HepG2 (cell line): ENCODE measurements around the gene OXGR1. TPM values are rescaled to one million over a fixed set of nuclear protein-coding genes. Genes with fewer than 3 reads are reported as not detected.

Experiments
- ATAC-seq: fragments of 200-7000 bp; cut with Tn5 transposase; 3 replicates; pipeline ENCODE4 v1.9.1; 2020; ENCODE audit warnings: mild to moderate bottlenecking, moderate library complexity
- BruUV-seq: library from RNA; stranded (reverse); fragments of 400-500 nt; replicated peaks from 2 replicates; lab custom pipeline; 2021; lab: Mats Ljungman, UMichigan
- CTCF ChIA-PET: fragments of 300-600 bp; formaldehyde crosslinking; extraction: SDS; loops from one replicate; lab custom pipeline; 2021; ENCODE audit warnings: low total read pairs, inconsistent platforms, low intra/inter-chr PET ratio; lab: Yijun Ruan, JAX
- POLR2A ChIA-PET: fragments of 350-600 bp; sonication (Branson Sonifier 250); formaldehyde crosslinking; loops from one replicate; lab custom pipeline; 2020; ENCODE audit warnings: antibody characterized with exemption, inconsistent platforms; lab: Yijun Ruan, JAX
- DNase-seq: peaks from one replicate; pipeline ENCODE4 v3.0.0-alpha.2; 2015; ENCODE audit warnings: low spot score
- FAIRE-seq: peaks from 3 replicates; lab custom pipeline; 2011; peaks lifted over from hg19 to GRCh38; lab: Jason Lieb, UNC
- H2AFZ ChIP-seq: one replicate; pipeline ENCODE4 v1.6.1; 2011; ENCODE audit warnings: low read length, inconsistent platforms
- H3K27ac ChIP-seq: fragments of 300-600 bp; 3 replicates; pipeline ENCODE4 v1.8.0; 2011; ENCODE audit warnings: mixed run types, mild to moderate bottlenecking, mixed read lengths, low read length, inconsistent platforms; ENCODE audit not compliant: insufficient read depth; ENCODE audit errors: extremely low read length
- H3K27me3 ChIP-seq, 2 experiments: fragments of 200-600 bp in 1 of 2; 2 replicates in 1 of 2; 3 replicates in 1 of 2; pipeline versions ENCODE4 v1.6.0 to v1.8.0; 2011; ENCODE audit warnings: low read length in 2 of 2, mild to moderate bottlenecking in 2 of 2, moderate library complexity in 2 of 2, inconsistent platforms in 1 of 2; ENCODE audit not compliant: insufficient read depth in 2 of 2, control insufficient read depth in 1 of 2
- H3K36me3 ChIP-seq, 2 experiments: fragments of 200-600 bp in 1 of 2; replicated peaks in 1 of 2; 2 replicates in 1 of 2; 3 replicates in 1 of 2; pipeline versions ENCODE4 v1.5.1 to v1.8.0; 2011; ENCODE audit warnings: low read length in 2 of 2, inconsistent platforms in 1 of 2; ENCODE audit not compliant: insufficient read depth in 2 of 2, control insufficient read depth in 1 of 2
- H3K4me1 ChIP-seq: 2 replicates; pipeline ENCODE4 v1.5.1; 2012; ENCODE audit warnings: low read length, inconsistent platforms; ENCODE audit not compliant: insufficient read depth
- H3K4me2 ChIP-seq: 2 replicates; pipeline ENCODE4 v1.6.0; 2011; ENCODE audit warnings: low read depth, low read length, inconsistent platforms
- H3K4me3 ChIP-seq, 3 experiments: fragments of 200-600 bp in 1 of 3; sonication (generic), shearing (Covaris generic) in 1 of 3; replicated peaks in 1 of 3; 2 replicates each; pipeline ENCODE4 v1.5.1; 2011 to 2016; ENCODE audit warnings: low read length in 3 of 3, inconsistent platforms in 2 of 3, low read depth in 2 of 3, mild to moderate bottlenecking in 2 of 3, control low read depth in 1 of 3, mixed read lengths in 1 of 3; ENCODE audit not compliant: insufficient read depth in 1 of 3
- H3K79me2 ChIP-seq: one replicate; pipeline ENCODE4 v1.6.1; 2011; ENCODE audit warnings: low read length, inconsistent platforms; ENCODE audit not compliant: insufficient read depth
- H3K9ac ChIP-seq: 2 replicates; pipeline ENCODE4 v1.6.0; 2011; ENCODE audit warnings: mild to moderate bottlenecking, low read depth, low read length, inconsistent platforms; ENCODE audit not compliant: insufficient read depth
- H3K9me3 ChIP-seq: 2 replicates; pipeline ENCODE4 v1.5.1; 2012; ENCODE audit warnings: mild to moderate bottlenecking, low read length
- H4K20me1 ChIP-seq: 2 replicates; pipeline ENCODE4 v1.6.0; 2011; ENCODE audit warnings: inconsistent platforms, mild to moderate bottlenecking, low read length, moderate library complexity; ENCODE audit not compliant: insufficient read depth
- AGO2 ChIP-seq: fragments of 200-400 bp; formaldehyde crosslinking; optimal IDR thresholded peaks from 2 replicates; pipeline ENCODE3; 2017; ENCODE audit warnings: mild to moderate bottlenecking, low read depth, low read length, moderate library complexity
- CBX5 ChIP-seq: sonication (generic); formaldehyde crosslinking; IDR thresholded peaks from 2 replicates; pipeline ENCODE4 v1.4.0; 2020; ENCODE audit warnings: missing genetic modification reagents, borderline replicate concordance
- MAFF ChIP-seq: IDR thresholded peaks from 2 replicates; pipeline ENCODE4 v1.6.1; 2011; ENCODE audit warnings: low read depth, low read length, improper control_type of control experiment
- MAFK ChIP-seq, 2 experiments: IDR thresholded peaks in 1 of 2; conservative IDR thresholded peaks in 1 of 2; 2 replicates each; pipeline ENCODE4 v1.6.1; 2011; ENCODE audit warnings: improper control_type of control experiment in 2 of 2, low read length in 2 of 2
- MNT ChIP-seq: fragments of 450-650 bp; IDR thresholded peaks from 2 replicates; pipeline ENCODE4 v1.6.1; 2016
- MXD4 ChIP-seq: IDR thresholded peaks from 2 replicates; pipeline ENCODE4 v1.6.1; 2016; ENCODE audit warnings: mild to moderate bottlenecking, missing biosample characterization, missing genetic modification reagents
- MYNN ChIP-seq: sonication (generic); formaldehyde crosslinking; IDR thresholded peaks from 2 replicates; pipeline ENCODE4 v1.4.0; 2020; ENCODE audit warnings: mild to moderate bottlenecking, low read depth, missing genetic modification reagents
- NCOA5 ChIP-seq: sonication (generic); formaldehyde crosslinking; IDR thresholded peaks from 2 replicates; pipeline ENCODE4 v1.4.0; 2020; ENCODE audit warnings: missing genetic modification reagents
- SRSF4 ChIP-seq: fragments of 200-400 bp; formaldehyde crosslinking; IDR thresholded peaks from one replicate; pipeline ENCODE4 v1.6.1; 2018; ENCODE audit warnings: mild to moderate bottlenecking, low read depth, low read length, moderate library complexity; ENCODE audit not compliant: poor library complexity, severe bottlenecking
- TCF12 ChIP-seq, 2 experiments: fragments of 450-650 bp in 1 of 2; sonication (generic) in 1 of 2; formaldehyde crosslinking in 1 of 2; IDR thresholded peaks; 2 replicates each; pipeline versions ENCODE4 v1.6.1 to v1.8.0; 2017 to 2022; ENCODE audit warnings: antibody characterized with exemption in 1 of 2, mild to moderate bottlenecking in 1 of 2, missing genetic modification reagents in 1 of 2, moderate library complexity in 1 of 2
- TOPORS ChIP-seq: sonication (generic); formaldehyde crosslinking; IDR thresholded peaks from 2 replicates; pipeline ENCODE4 v1.8.0; 2023; ENCODE audit warnings: mild to moderate bottlenecking, missing genetic modification reagents
- ZNF138 ChIP-seq: sonication (generic); formaldehyde crosslinking; IDR thresholded peaks from 2 replicates; pipeline ENCODE4 v1.5.0; 2020; ENCODE audit warnings: mild to moderate bottlenecking, low read depth, missing genetic modification reagents
- WGBS: methylation state at CpG from one replicate; pipeline ENCODE4 v1.1.6; 2017; ENCODE audit warnings: low lambda C conversion rate; 5-methylcytosine and 5-hydroxymethylcytosine counted together
- in situ Hi-C: cut with HindIII; loops from 2 replicates; pipeline ENCODE4 v1.10.0; 2017; ENCODE audit warnings: low pct_unique_long_range_greater_than_20kb; ENCODE audit not compliant: extremely low pct_ligation_motif_present
- intact Hi-C: fragments of 100-400 bp; cut with micrococcal nuclease; formaldehyde crosslinking; loops from one replicate; pipeline ENCODE4 v1.10.0; 2022; ENCODE audit not compliant: unreplicated experiment
- polyA plus RNA-seq, 8 experiments: library from polyadenylated mRNA; depleted of rRNA in 3 of 8; stranded (reverse) in 7 of 8; unstranded in 1 of 8; fragments of >200 nt; fragmentation: Illumina TruSeq in 4 of 8; extraction: Trizol in 4 of 8; gene quantifications; 2 replicates each; pipeline versions ENCODE4 v1.2.1 to v1.2.3, GENCODE V29; 2011 to 2016; ENCODE audit warnings: low read depth in 4 of 8, missing spikeins in 1 of 8, mixed read lengths in 1 of 8; ENCODE audit not compliant: insufficient read depth in 1 of 8
- total RNA-seq, 5 experiments: library from RNA; depleted of rRNA; stranded (reverse); fragments of >200 nt; fragmentation: Illumina TruSeq; extraction: Trizol; gene quantifications; 2 replicates each; pipeline ENCODE4 v1.2.3, GENCODE V29; 2016; ENCODE audit warnings: low read depth in 1 of 5
- TF ChIP-seq, protein P1 (sequence below): sonication (generic); formaldehyde crosslinking; IDR thresholded peaks from 2 replicates; pipeline ENCODE4 v1.9.0; 2022; ENCODE audit warnings: low read depth, missing genetic modification reagents

The OXGR1 gene
- total and polyA plus RNA-seq, 2 of the 13 experiments (the other 11 are each of a cell fraction or from before 2014, with no cell fraction given): not detected

DNA sequence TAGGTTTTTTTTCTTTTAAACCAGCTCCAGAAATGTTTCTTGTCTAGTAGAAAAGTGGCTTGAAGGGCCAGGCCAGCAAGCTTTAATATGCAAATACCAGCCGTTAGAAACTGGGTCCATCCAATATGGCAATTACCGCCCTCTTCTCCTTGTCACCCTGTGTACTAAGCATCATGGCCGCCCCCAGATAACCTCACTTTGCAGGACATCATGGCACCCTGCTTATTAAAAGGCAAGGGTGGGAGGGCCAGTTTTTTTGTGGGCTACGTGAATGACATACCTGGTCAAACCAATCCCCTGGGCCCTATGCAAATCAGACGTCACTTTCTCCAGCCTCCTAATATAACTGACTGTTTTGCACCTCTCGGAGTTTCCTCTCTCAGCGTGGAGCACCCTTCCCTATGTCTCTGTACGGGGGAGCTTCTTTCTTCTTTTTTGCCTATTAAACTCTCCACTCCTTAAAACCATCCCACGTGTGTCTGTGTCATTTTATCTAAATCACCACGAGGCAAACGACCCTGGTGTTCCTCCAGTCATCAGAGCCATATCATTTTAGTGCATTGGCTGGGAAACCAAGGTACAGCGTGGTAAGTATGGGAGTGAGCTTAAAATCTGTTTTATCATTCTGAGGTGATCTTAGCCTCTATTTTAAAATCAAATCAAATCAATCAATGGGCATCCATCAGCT is 27.7 kb downstream of the OXGR1 start:
- H3K79me2 ChIP-seq: no peaks in the 10 kb centered on the region
- no peak overlapping the region for H2AFZ ChIP-seq
- peak overlapping the region; percentile 71; the same call in 1 of the 2 replicates for H3K4me2 ChIP-seq
- CTCF ChIA-PET: interaction anchor here (0.9 to 2.3 kb wide), 3 partner anchors 144 to 946 kb away, joined by 3 to 15 read pairs (median 9); no protein-coding TSS in a partner anchor
- no peaks in the 10 kb centered on the region for H4K20me1 ChIP-seq
- FAIRE-seq: no peak
- TF ChIP-seq SRSF4 (no peak), MNT (peak; percentile 91)
- no peak overlapping the region for H3K27ac ChIP-seq
- no peak overlapping the region for H3K9ac ChIP-seq
- DNase-seq: no peak
- no peak for ATAC-seq
- no TSS peak for BruUV-seq
- H3K4me1 ChIP-seq: 0 out of 2 replicates have a peak, but pooled peaks cover 7% of the 10 kb centered on the region
- H3K36me3 ChIP-seq: no peaks in the 10 kb centered on the region
- in situ Hi-C loops (loop anchor here (10.0 to 25.0 kb wide), 3 partner anchors 822 to 1779 kb away; no protein-coding TSS in a partner anchor), intact Hi-C loops (loop anchor here (1.0 to 2.0 kb wide), 2 partner anchors 824 to 946 kb away; no protein-coding TSS in a partner anchor)
- no peaks in the 10 kb centered on the region; a peak in 2 of 5 replicates for H3K27me3 ChIP-seq
- POLR2A ChIA-PET: no interaction called here
- 38% methylated on average over 12 of the region's 12 CpGs for WGBS
- peak overlapping the region in 1 of 3 experiments; percentile 33; a peak in 1 of 6 replicates for H3K4me3 ChIP-seq
- no peaks in the 10 kb centered on the region for H3K9me3 ChIP-seq

DNA sequence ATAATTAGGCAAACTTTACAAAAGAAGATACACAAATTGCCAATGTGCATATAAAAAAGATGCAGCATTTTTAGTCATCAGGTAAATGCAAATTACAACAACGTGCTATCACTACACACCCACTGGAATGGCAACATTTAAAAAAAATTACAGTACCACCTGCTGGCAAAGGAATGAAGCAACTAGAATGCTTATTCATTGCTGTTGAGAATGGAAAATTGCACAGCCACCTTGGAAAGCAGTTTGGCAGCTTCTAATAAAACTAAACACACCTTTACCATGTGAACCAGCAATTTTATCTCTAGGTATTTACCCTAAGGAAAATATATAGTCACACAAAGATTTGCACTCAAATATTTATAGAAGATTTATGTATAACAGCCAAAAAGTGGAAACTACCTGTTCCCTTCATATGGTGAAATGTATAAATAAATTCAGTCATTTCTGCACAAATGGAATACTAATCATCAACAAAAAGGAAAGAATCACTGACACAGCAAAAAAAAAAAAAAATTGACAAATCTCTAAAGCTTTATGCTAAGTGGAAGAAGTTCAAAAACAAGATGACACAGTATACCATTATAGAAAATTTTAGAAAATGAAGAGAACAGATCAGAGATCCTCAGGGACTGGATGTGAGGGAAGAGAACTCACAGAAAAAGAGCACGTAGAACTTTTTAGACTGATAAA is 30.3 kb downstream of the OXGR1 start:
- in situ Hi-C loops (loop anchor here (10.0 to 25.0 kb wide), 3 partner anchors 819 to 1777 kb away; no protein-coding TSS in a partner anchor), intact Hi-C loops (no loop called here)
- H4K20me1 ChIP-seq: no peaks in the 10 kb centered on the region
- WGBS: 0% methylated on average over 2 of the region's 2 CpGs
- H3K4me3 ChIP-seq: no peak overlapping the region
- no peak for FAIRE-seq
- no peaks in the 10 kb centered on the region; a peak in 2 of 5 replicates for H3K27me3 ChIP-seq
- CTCF ChIA-PET: no interaction called here
- H3K9me3 ChIP-seq: no peaks in the 10 kb centered on the region
- POLR2A ChIA-PET: no interaction called here
- H3K9ac ChIP-seq: no peak overlapping the region
- H3K36me3 ChIP-seq: no peaks in the 10 kb centered on the region
- no peak overlapping the region for H3K4me2 ChIP-seq
- no TSS peak for BruUV-seq
- 0 out of 2 replicates have a peak, but pooled peaks cover 7% of the 10 kb centered on the region for H3K4me1 ChIP-seq
- no peaks in the 10 kb centered on the region for H3K79me2 ChIP-seq
- no peak for ATAC-seq
- no peak overlapping the region for H2AFZ ChIP-seq
- DNase-seq: no peak
- no peak overlapping the region for H3K27ac ChIP-seq
- TF ChIP-seq AGO2 (no peak), MAFK (conservative IDR thresholded peaks at IDR 0.05 in 1 of 2, IDR thresholded peaks at IDR 0.05 in 1 of 2; ENCODE audit: low read length in 2 of 2) (peak; percentile 79 to 91), NCOA5 (CRISPR knock-in tag) (no peak), MXD4 (CRISPR knock-in tag) (no peak), TCF12 (IDR thresholded peaks at IDR 0.05) (no peak), TCF12 (CRISPR knock-in tag; IDR thresholded peaks at IDR 0.05) (no peak), CBX5 (CRISPR knock-in tag) (no peak), MAFF (peak; percentile 85), ZNF138 (no peak), MYNN (CRISPR knock-in tag) (no peak), TOPORS (no peak)
- TF ChIP-seq, protein P1, sequence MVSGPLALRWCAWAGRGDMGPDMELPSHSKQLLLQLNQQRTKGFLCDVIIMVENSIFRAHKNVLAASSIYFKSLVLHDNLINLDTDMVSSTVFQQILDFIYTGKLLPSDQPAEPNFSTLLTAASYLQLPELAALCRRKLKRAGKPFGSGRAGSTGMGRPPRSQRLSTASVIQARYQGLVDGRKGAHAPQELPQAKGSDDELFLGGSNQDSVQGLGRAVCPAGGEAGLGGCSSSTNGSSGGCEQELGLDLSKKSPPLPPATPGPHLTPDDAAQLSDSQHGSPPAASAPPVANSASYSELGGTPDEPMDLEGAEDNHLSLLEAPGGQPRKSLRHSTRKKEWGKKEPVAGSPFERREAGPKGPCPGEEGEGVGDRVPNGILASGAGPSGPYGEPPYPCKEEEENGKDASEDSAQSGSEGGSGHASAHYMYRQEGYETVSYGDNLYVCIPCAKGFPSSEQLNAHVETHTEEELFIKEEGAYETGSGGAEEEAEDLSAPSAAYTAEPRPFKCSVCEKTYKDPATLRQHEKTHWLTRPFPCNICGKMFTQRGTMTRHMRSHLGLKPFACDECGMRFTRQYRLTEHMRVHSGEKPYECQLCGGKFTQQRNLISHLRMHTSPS (CRISPR knock-in tag): no peak
